GM19099 (cell line): ENCODE measurements around the gene PECR.

Source experiments
- POLR2A ChIP-seq: IDR thresholded peaks from 3 replicates; pipeline ENCODE4 v1.6.1; 2011; ENCODE audit warnings: low read depth; ENCODE audit not compliant: insufficient read length; ENCODE audit errors: extremely low read depth

The PECR gene

GRCh38 chr2:216029416-216030129 lies 52.0 kb downstream of the PECR start:
- TF ChIP-seq POLR2A, result no peak

GRCh38 chr2:216024779-216025336 lies 56.8 kb downstream of the PECR start:
- TF ChIP-seq POLR2A, result no peak

- TF ChIP-seq POLR2A, result no peak
Observed at GRCh38 chr2:216023055-216023648, 58.5 kb downstream of the PECR start.

- TF ChIP-seq POLR2A, result no peak
Observed at GRCh38 chr2:216021768-216022565, 59.6 kb downstream of the PECR start.

GRCh38 chr2:216018709-216019108 lies 62.9 kb downstream of the PECR start:
- TF ChIP-seq POLR2A, result no peak

- peak; percentile 19 for TF ChIP-seq POLR2A
Observed at GRCh38 chr2:216017365-216017764, 64.2 kb downstream of the PECR start.

- TF ChIP-seq POLR2A, result no peak
Observed at GRCh38 chr2:216016581-216016980, 65.0 kb downstream of the PECR start.

- TF ChIP-seq POLR2A, result peak; percentile 60
Observed at GRCh38 chr2:216015722-216016464, 65.7 kb downstream of the PECR start.

GRCh38 chr2:216014986-216015385 lies 66.6 kb downstream of the PECR start:
- no peak for TF ChIP-seq POLR2A

- TF ChIP-seq POLR2A, result no peak
Observed at GRCh38 chr2:216014006-216014405, 67.6 kb downstream of the PECR start.

GRCh38 chr2:216013080-216013909 lies 68.3 kb downstream of the PECR start, which contains the start of gene MREG:
TSS of gene MREG (minus strand) at chr2:216013551. CDS start at chr2:216013327, 224 bp downstream.
- peak; percentile 64 for TF ChIP-seq POLR2A

- TF ChIP-seq POLR2A, result no peak
Observed at GRCh38 chr2:216012830-216013079, 68.9 kb downstream of the PECR start.

GRCh38 chr2:216012133-216012829 lies 69.3 kb downstream of the PECR start:
- no peak for TF ChIP-seq POLR2A
